ENCODE results near the gene SPPL2B. TPM values are rescaled to one million over a fixed set of nuclear protein-coding genes. Genes with fewer than 3 reads are reported as not detected.

SPPL2B gene
- total RNA-seq, 3 donors from 2014 or later: 119 to 177 (median 153) TPM

- Histone ChIP-seq H3K9me3 (peaks cover 3% of the 10 kb centered on the region), H3K4me1 (ENCODE audit: low read depth) (no peaks in the 10 kb centered on the region), H3K4me3 (no peak overlapping the region), H3K36me3 (ENCODE audit: low read depth) (no peaks in the 10 kb centered on the region)
- no peak for TF ChIP-seq CTCF (IDR thresholded peaks at IDR 0.05)
- ATAC-seq (no peak), DNase-seq (no peak)
- intact Hi-C loops (cut with DNase I, micrococcal nuclease): no loop called here
These were observed 10.7 kb upstream of the SPPL2B start for GRCh38 chr19:2317756-2318155.

GRCh38 chr19:2318923-2319322 is 9.6 kb upstream of the SPPL2B start:
- intact Hi-C loops (cut with DNase I, micrococcal nuclease): no loop called here
- Histone ChIP-seq H3K9me3 (peaks cover 3% of the 10 kb centered on the region), H3K36me3 (ENCODE audit: low read depth) (no peaks in the 10 kb centered on the region), H3K4me1 (ENCODE audit: low read depth) (no peaks in the 10 kb centered on the region), H3K4me3 (no peak overlapping the region)
- ATAC-seq (no peak), DNase-seq (no peak)
- no peak for TF ChIP-seq CTCF (IDR thresholded peaks at IDR 0.05)

- Histone ChIP-seq H3K4me1 (ENCODE audit: low read depth) (no peaks in the 10 kb centered on the region), H3K4me3 (no peak overlapping the region), H3K9me3 (peaks cover 3% of the 10 kb centered on the region), H3K36me3 (ENCODE audit: low read depth) (no peaks in the 10 kb centered on the region)
- DNase-seq (no peak), ATAC-seq (no peak)
- no peak for TF ChIP-seq CTCF (IDR thresholded peaks at IDR 0.05)
- intact Hi-C loops (cut with DNase I, micrococcal nuclease): no loop called here
These were observed 8.9 kb upstream of the SPPL2B start for GRCh38 chr19:2319551-2319950.

- no peaks in the 10 kb centered on the region for H3K4me1 ChIP-seq (ENCODE audit: low read depth)
- H3K36me3 ChIP-seq (ENCODE audit: low read depth): no peaks in the 10 kb centered on the region
- intact Hi-C loops (cut with DNase I, micrococcal nuclease): loop anchor here in 1 of 2 donors (10.0 kb wide), 1 partner anchor 85 kb away; the partner anchor contains the start of genes PLEKHJ1 and SF3A2
- no peak for DNase-seq
- no peak for TF ChIP-seq CTCF (IDR thresholded peaks at IDR 0.05)
- H3K4me3 ChIP-seq: no peak overlapping the region
- H3K9me3 ChIP-seq: no peaks in the 10 kb centered on the region
- ATAC-seq: no peak
These were observed 8.4 kb upstream of the SPPL2B start for GRCh38 chr19:2320049-2320448.

- ATAC-seq (no peak), DNase-seq (no peak)
- Histone ChIP-seq H3K4me1 (ENCODE audit: low read depth) (no peaks in the 10 kb centered on the region), H3K4me3 (no peak overlapping the region), H3K36me3 (ENCODE audit: low read depth) (no peaks in the 10 kb centered on the region), H3K9me3 (no peaks in the 10 kb centered on the region)
- intact Hi-C loops (cut with DNase I, micrococcal nuclease): loop anchor here in 1 of 2 donors (10.0 kb wide), 1 partner anchor 86 kb away; the partner anchor contains the start of genes PLEKHJ1 and SF3A2
- no peak for TF ChIP-seq CTCF (IDR thresholded peaks at IDR 0.05)
These were observed 7.5 kb upstream of the SPPL2B start for GRCh38 chr19:2320939-2321338.

Measured in mucosa of descending colon (tissue), 3 donors.